HG02642 (cell line): ENCODE measurements around the gene TSPAN2.

Source experiments
- ATAC-seq: cut with Tn5 transposase; IDR thresholded peaks from one replicate; pipeline ENCODE4 v1.9.1; 2021; ENCODE audit warnings: mild to moderate bottlenecking; ENCODE audit not compliant: unreplicated experiment, poor library complexity

TSPAN2 gene

DNA sequence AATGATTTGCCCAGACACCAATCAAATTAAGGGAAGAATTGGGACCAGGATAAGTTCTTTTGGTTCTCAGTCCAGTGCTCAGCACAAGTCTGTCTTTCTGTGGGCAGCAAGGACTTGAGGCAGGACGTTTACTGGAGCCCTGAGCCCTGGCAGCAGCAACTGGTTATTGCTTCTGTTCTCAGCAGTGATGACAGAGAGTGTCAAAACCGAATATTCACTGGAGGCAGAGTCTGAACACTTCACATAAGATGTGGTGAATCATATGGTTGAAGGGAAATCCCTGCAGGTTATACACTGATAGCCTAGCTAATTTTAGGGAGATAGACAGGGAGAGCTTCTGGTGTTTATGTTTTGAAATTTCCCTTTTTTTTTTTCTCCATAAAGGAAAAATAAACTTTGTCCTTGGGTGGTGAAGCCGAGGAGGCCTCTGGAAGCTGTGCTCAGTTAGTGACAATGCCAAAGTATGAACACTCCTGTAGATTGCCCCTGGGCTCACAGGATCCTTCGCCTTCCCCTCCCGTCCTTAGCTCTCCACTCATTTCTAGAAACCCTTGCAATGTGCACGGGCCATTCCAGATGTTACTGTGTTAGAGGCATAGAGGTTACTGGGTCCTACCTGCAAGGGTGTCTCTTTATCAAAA, 26.3 kb upstream of the TSPAN2 start:
- ATAC-seq = no peak

DNA sequence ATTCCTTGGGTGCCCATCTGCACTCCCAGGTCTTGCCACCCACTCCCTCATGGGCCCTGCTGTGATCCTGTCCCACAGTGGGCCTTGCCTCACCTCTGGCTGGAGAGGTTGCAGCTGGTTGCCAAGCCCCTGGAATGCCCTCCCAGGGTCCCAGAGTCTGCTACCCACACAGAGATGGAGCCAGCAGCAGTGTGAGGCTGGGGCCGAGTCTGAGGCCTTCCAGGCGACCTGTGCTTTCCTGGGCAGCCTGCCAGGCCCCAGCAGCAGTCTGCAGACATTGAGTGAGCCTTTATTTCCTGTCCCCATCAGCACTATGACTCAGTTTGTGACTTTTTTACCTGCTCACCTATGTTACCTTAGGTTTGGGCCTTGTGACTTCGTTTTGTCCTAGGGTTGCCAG, 25.0 kb upstream of the TSPAN2 start:
- ATAC-seq = no peak

DNA sequence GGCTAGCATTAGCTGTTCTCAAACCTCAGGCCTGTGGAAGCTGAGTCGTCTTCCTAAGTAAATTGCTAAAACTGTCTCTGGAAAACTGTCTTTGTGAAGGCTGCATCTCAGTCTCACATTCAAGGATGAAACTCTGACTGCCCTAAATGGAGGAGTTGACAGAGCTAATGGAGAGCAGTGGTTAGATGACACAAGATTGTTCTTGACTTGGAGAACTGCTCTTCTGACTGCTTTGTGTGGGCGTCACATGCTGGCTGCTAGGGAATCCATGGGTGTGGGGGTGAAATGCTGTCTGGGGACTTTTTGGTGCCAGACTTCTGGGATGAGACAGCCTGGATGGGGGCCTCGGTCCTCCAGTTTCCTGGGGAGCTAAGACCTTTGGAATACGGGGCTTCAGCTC, 24.5 kb upstream of the TSPAN2 start:
- ATAC-seq = no peak

DNA sequence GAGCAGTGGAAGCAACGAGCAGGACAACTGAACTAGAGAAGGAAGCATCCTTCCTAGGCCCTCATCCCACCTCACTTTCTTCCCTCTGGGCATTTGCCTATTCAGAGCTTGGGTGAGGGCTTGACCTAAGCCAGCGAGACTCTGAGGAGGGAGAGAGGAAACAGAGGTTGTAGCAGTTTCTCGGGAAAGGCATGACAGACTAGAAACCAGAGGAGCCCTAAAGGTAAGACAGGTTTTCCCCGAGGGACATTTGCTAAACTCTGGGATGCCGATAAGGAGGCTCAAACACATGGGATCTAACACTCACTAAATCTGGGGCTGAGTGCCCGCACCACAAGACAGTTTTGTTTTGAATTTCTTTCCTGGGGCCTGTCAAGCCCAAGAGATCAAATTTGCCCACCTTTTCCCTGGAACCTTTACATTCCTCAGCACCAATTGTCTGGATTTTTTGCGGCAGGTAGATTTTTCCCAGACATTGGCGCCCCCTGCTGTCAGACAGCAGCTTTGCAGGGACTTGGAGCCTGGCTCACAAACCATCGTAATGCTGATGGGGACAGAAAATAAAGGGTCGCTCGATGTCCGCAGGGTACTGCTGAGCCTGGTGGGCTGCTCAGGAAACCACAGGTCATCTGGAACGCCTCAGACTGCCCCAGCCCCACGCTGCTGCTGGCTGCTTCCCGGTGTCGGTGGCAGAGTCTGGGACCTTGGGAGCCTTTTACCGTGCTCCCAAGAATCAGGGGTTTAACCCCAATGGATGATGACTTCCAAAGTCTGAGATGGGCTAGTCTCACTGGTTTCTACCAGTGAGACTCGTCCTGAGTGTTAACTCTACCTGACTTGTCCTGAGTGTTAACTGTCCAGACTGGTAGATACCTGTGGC, 23.4 kb upstream of the TSPAN2 start:
- no peak for ATAC-seq

DNA sequence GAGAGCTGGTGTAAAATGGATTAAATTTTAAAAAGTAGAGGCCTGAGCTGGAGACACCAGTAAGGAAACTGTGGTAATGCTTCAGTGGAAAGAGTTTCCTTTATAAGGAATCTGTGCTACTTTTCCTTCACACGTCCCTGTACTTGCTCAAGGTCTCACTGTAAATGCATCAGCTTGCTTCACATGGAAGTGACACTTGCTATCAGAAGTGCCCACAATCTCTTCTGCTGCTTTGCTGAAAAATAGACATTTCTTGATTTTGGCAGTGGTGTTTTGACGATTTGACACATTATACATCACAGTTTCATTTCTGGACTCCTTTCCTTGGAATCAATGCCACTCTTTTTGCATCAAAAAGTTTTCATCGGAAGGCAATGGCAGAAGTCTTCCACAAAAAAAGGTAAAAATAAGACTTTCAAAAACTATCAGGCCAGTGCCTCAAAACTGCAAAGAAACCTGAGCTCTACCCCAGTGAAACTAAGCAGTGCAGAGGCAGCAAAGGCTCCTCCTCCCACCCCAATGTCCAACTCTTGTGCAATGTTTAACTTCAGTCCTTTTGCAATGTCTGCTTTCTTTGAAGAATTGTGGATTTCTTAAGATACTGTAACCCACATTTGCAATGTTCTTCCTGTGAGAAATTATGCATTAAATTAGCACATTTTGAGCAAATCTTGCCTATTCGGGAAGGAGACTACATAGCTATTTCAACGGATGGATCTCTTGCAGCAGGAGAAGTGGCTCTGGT, 18.4 kb upstream of the TSPAN2 start:
- ATAC-seq = no peak

DNA sequence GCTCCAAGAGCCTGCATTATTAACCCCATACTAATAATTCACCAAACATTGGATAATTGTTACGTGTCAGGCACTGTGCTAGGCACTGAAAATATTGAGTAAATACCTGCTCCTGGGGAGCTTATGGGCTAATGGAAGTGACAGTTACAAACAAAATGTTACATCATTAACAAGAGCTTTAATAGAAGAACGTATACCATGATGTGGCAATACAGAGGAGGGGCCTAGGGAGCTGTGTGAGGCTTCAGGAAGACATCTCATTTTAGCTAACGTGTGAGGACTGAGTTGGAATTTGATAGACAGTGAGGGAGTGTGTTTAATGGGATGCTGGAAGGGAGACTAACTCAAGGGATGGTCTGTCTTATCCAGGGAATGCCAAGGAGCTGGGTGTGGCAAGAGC, 16.5 kb upstream of the TSPAN2 start:
- no peak for ATAC-seq

DNA sequence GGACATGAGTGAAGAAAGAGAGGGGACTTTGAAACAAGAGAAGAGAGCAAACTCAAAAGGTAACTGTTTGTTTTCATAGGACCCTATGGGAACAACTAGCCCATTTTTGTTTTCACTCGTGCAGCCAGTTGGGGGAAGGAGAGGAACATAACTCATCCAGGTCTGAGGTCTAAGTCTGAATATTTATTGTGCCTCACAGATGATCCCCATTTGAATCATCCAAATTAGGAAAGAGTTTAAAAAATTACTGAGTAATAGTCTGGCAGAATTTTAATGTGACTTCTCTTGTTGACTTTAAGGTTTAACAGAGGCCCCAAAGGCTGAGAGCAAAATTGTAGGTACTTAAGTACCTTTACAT, 10.4 kb upstream of the TSPAN2 start:
- ATAC-seq = no peak

DNA sequence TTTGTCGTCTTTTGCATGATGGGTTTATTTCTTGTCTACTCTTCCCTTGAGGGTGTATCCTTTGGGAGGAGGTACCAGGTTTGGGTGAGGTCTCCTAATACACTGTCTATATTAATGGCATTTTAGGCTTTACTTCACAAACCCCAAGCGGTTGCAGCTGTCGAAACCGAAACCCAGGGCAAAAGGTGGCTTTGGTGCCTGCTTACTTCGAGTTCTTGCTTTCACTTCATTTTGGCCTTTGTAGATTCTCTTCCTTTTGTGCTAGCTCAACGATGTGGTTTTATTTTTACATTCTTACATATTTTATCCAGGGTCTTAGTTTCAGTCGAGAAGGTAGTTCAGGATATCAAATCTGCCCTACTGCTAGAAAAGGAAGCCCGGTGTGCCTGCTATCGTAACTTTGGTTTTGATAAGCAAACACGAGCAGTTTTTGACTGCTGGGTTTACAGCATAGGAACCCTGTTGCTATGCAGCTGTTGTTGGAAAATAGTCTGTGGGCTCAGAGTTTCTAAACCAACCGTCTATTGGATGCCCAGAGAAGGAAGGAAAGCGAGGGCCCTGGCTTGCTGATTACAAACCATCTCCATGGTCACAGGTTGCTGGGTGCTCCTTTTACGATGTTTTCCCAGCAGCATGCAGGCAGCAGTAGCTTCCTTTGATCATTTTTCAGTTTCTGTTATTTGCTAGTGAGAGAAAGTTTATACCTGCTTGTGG, 9.8 kb upstream of the TSPAN2 start:
- ATAC-seq = peak; percentile 93

DNA sequence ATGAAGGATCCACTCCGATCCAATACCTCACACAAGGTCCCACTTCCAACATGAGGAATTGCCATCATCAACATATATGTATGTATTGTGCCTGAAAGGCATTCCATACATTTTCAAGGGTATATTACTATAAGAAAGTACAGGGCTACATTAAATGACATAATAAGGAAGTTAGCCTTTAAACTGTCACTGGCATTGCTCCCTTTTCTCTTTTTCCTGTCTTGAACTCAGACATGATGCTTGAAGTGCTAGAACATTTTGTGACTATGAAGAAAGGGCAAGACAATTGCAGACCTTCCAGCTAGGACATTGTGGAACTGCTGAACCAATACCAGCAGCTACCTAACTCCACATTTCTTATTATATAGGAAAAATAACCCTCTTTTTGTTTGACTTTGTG, 2.9 kb upstream of the TSPAN2 start:
- ATAC-seq = no peak

DNA sequence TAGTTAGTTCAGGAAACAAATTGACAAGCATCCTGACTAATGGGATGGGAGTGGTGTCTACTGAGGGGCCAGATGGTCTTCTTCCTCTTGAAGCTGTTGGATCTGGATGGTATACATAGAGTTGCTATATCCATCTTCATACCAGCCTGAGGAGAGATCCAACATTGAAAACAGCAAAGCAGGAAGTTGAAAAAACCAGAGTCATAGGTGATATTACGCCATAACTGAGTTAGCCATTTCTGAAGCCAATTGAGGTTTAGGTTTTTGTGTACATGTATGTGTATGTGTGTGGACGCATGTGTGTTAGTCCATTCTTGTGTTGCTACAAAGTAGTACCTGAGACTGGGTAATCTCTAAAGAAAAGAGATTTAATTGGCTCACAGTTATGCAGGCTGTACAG, 2.3 kb upstream of the TSPAN2 start:
- ATAC-seq = no peak

DNA sequence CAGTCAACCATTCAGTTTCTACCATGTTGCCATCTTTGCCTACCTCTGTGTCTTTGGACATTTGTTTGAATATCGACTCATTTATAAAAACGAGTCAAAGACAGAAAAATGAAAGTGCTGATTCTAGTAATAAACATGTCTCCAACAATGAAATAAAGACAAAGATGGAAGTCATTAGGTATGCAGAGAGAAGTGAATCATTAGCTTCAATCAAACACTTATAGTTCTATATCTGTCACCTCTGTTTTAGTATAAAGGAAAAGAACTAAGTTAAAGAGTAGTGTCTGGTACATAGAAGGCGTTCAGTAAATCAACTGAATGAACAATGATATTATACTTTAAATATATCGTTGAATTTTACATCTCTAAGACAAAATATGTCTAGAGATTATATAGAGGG, 1.7 kb upstream of the TSPAN2 start:
- ATAC-seq = no peak

DNA sequence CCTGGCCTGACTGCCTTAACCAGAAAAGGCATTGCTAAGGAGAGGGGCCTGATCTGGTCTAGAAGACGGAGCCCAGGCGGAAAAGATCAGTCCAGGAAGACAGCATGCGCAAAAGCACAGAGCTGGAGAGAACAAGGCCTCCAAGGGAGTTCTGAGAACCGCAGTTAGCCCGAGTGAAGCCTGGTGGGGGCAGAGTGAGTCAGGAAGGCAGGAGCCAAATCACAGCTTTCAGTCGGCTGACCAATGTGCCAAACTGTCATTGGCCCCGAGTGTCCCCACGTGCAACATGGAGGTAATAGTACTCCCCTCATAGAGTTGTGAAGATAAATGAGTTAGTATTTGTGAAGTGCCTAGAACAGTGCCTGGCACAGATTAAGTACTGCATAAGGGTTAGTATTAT, 1.2 kb upstream of the TSPAN2 start:
- ATAC-seq = no peak

DNA sequence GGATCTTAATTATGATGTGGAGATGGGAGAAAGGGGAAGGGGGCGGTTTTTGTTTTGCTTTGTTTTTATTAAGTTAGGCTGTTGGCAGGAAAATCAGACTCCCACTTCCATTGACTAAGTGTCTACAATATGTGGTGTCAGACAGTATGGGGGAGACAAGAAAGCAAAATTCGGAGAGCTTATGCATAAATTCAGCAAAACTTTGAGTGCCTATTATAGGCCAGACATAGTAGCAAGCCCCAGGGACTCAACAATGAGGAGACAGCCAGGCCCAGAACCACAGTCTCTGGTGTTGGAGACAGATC, 835 bp upstream of the TSPAN2 start:
- no peak for ATAC-seq

DNA sequence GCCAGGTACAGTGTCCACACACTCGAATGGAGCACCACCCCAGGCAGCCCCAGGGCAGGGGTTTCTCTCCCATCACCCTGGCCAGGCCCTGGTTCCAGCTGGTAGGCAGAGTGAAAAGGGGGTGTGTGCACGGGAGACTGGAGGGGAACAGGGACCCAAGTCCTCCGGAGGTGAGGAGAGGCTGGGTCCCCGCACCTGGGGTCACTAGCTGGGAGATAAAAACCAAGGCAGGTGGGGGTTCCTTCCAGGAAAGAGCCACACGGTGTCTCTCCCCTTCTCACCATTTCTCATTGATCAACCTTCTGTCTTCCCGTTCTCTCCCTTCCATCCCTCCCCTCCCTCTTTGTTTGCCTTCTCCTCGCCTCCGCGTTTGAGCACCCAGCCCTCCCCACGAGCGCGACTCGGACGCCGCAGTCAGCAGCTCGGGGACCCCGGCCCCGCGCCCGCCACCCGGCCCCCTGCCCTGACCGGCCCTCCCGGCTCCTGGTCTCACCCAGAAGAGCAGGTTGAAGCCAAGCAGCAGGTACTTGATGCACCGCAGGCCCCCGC, 358 bp downstream of the TSPAN2 start:
- no peak for ATAC-seq

DNA sequence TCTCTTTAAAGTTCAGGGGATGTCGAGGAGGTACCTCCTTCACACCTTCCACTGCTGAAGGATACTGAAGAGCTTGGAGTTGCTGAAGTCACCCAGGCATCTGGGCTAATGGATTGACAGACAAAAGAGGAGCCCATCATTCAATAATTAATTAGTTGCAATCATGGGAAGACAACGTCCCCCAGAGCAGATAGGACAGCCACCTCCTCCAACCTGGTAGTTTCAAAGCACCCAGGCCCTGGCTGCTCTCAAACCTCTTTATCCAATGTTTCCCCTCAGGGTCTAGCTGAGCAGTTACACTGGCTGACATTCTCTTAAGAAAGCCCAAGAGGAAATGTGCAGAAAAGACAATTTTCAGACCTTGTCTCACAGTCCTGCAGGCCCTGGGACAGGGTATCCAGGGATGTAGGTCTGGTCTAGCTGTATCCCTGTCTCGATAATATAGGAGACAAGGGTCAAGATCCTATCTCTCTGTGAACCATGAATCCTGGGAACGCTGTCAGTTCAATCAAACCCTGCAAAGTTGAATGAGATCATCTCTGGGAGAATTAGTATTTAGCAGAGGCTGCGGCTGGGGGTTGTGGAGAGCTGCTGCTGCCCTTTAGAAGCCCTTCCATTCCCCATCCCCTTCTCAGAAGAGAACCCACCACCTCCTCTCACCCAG, 1.1 kb downstream of the TSPAN2 start:
- ATAC-seq = no peak

DNA sequence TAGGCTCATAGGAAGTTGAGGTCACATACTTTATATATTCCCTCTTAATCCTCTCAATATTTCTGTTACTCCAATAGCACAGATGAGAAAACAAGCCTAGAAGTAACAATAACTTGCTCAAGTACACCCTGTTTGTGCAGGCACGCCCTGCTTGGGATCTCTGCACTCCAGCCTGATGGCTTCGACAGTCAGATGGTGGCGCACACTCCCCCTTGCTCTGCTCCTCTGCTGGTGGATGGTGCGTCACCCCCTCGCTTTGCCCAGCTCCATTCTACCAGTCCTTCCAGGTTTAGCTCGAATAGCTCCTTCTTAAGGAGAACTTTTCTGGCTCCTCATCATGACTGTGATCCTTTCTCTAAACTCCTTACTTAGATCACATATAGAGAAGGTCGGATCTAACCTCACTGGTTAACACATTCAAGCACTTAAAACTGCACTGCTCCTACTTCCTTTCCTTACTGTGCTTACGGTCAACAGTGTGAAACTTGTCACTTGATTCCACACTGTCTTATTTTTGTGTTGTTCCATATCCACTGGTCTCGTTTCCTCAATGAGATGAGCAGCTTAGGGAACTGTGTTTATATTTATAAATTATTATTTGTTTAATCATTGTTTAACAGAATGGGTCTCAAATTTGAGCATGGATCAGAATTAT, 3.0 kb downstream of the TSPAN2 start:
- ATAC-seq = no peak

DNA sequence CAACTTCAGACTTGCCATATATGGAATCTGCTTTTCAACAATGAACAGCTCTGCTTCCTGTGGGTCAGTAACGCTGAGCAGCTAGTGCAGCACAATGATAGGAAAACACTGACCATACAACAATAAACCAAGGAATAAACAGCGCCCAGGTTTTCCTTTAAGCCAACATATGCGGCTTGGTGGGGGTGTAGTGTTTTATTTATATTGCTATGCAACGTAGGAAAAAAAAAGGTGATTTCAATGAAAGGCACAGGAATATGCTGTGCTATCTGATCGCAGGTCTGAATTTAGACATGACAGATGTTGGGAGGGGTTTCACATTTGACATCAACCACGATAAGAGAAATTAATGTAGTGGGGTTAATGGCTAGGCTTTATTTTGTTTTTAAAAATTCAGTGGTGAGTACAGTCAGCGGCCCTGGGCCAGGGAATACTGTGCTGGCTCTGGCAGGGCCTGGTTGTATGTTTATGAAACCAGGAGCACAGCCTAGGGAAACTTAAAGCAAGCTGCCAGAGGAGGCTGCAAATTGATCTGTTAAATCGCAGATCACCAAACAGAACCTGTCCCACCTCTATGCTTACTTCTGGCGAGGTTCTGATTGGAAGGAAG, 4.3 kb downstream of the TSPAN2 start:
- ATAC-seq = no peak

DNA sequence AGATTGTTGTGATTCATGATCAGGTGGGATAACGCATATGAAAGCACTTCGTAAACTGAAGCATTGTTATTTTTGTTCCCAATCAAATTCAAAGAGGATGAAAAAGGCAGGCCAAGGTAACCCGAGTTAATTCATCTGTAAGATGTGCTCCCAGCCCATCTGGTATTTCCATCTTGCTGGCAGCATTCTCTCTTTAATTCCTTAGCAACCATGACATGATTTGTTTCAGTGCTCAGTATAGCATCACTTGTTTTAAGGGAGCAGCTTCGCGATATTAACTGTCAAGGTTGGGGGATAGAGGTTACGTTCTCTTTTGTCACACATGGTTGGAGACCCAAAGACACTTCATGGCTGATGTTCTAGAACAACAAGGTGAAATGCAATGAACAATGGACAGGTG, 6.4 kb downstream of the TSPAN2 start:
- no peak for ATAC-seq

DNA sequence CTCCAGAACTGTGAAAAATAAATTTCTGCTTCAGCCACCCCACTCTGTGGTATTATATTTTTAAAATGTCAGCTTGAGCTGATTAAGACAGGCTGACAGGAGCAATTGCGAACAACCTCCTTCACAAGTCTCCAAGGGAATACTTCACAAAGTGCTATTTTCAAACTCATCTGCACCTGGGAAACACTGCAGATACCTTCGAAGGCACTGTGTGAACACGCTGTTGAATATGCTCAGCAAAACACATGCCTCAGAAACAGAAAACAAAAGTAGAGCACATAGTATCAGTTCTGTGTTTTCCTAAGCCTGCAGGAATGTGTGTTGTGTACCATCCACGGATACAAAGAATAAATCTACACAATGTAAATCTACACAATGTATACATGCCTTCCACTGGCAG, 10.6 kb downstream of the TSPAN2 start:
- no peak for ATAC-seq
